GM21786 (cell line): ENCODE data around the gene TMEM127.
"Not testable (repeated sequence)": the region's sequence is repeated elsewhere in the genome, so short reads cannot be mapped to it uniquely, and the experiment has no call there.

ENCODE experiments used
- ATAC-seq: cut with Tn5 transposase; IDR thresholded peaks from one replicate; pipeline ENCODE4 v1.9.1; 2021; ENCODE audit not compliant: unreplicated experiment

Gene TMEM127

DNA sequence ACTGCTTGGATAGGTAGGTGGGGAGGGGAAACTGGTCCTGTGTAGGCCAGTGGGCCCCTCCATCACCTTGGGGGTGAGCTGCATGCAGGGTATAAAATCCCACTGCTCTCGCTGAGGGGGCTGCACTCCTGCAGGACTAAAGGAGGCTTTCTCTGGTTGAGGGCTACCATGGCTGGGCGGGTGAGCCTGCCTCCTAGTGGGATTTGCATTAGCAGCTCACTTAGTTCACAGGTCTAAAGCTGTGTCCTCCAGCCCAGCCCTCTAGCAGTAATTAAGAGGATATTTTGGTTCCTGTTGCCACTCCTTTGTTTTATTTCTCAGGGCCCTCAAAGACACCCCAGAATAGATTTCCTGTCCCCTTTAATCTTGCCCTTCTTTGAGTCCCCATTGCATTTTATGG lies 24.6 kb downstream of the TMEM127 start:
- no peak for ATAC-seq

GRCh38 chr2:96240341-96241038 lies 25.3 kb downstream of the TMEM127 start:
- ATAC-seq, result no peak

DNA sequence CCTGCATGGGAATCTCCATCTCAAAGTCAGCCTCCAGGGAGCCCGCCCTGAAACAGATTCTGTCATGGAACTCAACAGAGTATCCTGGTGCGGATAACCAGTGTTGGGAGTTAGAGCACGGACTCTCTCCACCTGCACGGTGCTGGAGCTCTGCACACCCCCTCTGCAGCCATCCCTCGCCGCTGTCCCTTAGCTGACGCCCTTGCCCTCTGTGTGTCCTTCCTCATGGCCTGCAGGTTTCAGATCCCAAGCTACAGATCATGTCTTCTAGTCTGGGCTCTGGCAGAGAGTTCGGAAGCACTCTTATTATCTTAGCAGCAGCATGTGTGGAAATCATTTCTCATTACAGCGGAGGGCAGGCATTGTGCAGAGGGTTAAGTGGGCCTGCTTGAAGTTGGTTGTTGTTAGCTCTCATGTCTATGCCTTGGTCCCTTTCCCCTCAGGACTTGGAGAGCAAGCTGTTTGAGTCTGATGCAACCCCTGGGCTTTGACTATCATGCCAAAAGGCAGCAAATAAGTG lies 26.0 kb downstream of the TMEM127 start:
- no peak for ATAC-seq

GRCh38 chr2:96239091-96239490 lies 26.7 kb downstream of the TMEM127 start:
- ATAC-seq, result no peak

DNA sequence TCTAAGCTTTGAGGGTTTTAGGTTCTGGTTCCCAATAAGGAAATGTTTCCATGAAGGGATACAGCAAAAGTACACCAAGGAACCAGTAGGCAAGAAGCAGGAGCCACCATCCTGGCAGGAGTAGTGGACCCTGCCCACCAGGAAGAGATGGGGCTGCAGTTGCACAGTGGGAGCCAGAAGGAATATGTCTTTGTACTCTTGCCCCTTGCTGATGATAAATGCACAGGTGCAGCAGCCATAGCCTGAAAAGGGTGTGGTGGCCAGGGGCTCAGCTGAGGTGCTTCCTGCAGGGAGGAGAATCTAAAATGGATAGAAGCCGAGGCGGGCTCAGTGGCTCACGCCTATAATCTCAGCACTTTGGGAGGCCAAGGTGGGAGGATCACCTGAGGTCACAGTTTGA lies 27.5 kb downstream of the TMEM127 start:
- no peak for ATAC-seq

GRCh38 chr2:96236882-96237281 lies 28.9 kb downstream of the TMEM127 start:
- ATAC-seq, result no peak

GRCh38 chr2:96233880-96234316 lies 31.9 kb downstream of the TMEM127 start:
- peak; percentile 92 for ATAC-seq

- no peak for ATAC-seq
Measured at GRCh38 chr2:96233436-96233835, 32.4 kb downstream of the TMEM127 start.

- no peak for ATAC-seq
Measured at GRCh38 chr2:96231316-96231715, 34.5 kb downstream of the TMEM127 start.

GRCh38 chr2:96225016-96225533 lies 40.7 kb downstream of the TMEM127 start:
- ATAC-seq, result peak; percentile 77

DNA sequence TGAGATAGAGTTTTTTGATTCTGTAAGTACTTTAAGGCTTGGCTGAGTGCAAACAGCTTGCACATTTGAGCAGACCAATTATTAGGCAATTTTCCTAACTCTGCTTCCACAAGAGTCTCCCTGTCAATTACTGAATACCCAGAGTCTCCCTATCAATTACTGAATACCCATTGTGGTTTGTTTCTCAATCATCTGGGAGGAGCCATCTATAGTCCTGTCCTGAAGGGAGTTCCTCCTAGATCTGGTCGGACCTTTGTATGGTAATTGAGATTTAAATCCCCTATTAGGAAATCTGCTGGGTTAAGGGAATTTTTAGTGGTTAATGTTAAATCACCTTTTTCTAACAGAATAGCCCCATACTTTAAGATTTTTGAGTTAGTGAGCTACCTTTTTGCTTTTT lies 44.7 kb downstream of the TMEM127 start:
- not testable (repeated sequence) for ATAC-seq

DNA sequence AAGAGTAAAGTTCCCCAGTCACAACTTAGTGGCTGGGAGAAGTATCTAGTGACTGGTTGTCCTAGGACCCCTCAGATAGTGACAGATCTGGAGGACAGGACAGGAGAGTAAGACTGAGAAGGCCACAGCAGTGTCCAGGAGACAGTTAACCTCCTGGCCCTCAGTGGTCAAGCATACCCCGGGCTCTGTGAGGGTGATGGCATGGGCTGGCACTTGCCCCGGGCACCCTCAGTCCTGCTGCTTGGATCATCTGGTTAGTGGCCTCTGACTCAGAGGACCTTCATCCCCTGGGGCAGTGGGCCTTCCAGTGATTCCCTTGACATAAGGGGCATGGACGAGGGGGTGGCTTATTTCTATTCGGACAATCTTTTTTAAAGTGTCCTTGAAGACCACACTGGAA lies 45.8 kb downstream of the TMEM127 start:
- not testable (repeated sequence) for ATAC-seq

GRCh38 chr2:96218508-96219131 lies 47.2 kb downstream of the TMEM127 start:
- no peak for ATAC-seq

- no peak for ATAC-seq
Measured at GRCh38 chr2:96214554-96214953, 51.2 kb downstream of the TMEM127 start.

DNA sequence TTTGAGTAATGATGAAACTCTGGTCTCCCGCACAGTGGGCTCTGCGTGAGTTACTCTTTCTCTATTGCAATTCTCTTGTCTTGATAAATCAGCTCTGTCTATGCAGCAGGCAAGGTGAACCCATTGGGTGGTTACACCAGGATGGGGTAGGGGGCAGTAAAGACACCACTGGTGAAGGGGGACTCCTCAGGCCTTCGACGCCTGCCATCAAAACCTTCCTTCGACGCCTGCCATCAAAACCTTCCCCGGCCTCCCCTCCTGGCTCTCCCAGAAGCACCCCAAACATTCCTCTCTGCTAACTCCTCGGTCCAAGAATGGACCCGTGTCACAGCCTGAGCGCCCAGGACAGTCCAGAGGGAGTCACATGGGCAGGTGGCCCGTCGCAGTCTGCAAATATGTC lies 52.4 kb downstream of the TMEM127 start:
- no peak for ATAC-seq

GRCh38 chr2:96212339-96212738 lies 53.5 kb downstream of the TMEM127 start:
- no peak for ATAC-seq

DNA sequence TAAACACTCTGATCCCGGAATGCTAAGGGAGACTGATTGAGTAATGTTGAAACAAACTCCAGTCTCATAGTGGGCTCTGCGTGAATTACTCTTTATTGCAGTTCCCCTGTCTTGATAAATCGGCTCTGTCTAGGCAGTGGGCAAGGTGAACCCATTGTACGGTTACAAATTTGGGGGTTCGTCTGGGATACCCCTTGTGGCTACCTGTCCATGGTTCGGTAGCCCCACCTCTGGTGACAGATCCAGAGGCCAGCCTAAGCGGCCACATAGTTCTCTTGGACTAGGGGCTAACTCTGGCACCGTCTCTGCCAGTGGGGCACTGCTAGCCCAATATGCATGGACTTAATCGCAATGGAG lies 56.1 kb downstream of the TMEM127 start:
- no peak for ATAC-seq

GRCh38 chr2:96209011-96209728 lies 56.6 kb downstream of the TMEM127 start:
- no peak for ATAC-seq

DNA sequence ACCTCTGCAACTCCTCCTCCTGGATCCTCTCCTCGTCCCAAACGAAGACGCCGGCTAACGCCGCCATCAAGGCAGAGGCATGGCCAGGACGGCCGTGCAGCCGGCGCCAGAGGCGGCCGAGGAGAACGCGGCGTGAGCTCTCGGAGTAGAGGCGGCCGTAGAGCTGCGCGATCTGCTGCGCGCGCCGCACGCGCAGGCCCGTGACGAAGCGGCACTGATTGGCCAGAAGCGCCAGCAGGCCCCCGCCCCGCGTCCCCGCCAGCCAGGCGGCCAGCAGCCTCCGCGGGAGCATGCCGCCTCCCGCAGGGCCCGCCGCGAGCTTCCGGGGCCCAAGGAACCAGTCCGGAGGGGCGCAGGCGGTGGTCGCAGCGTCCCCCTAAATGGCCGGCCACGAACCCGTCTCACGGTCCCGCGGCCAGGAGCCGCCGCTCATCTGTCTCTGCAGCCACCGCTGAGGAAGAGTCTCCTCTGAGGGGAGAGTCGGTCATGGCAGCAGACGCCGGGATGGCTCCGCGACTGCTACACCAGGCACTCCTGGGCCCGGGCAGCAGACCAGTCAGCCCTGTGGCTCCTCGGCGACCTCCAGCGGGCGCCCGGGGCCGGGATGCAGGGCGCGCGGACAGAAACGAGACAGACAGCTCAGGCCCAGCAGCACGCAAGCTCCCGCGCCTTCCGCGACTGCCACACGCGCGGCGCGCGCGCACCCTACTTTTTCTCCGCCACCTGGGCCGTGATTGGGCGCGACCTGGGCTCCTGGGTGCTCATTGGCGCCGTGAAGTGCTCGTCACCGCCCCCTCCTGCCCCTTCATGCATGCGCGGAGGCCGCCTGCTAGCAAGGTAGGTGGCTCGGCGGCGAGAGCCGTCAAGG lies 57.4 kb downstream of the TMEM127 start, which contains the start of gene STARD7:
STARD7 (minus strand) TSS at position 685 of the 868 bp plus-strand sequence; CDS start at position 292, 393 bp downstream.
- ATAC-seq, result peak; percentile 88

DNA sequence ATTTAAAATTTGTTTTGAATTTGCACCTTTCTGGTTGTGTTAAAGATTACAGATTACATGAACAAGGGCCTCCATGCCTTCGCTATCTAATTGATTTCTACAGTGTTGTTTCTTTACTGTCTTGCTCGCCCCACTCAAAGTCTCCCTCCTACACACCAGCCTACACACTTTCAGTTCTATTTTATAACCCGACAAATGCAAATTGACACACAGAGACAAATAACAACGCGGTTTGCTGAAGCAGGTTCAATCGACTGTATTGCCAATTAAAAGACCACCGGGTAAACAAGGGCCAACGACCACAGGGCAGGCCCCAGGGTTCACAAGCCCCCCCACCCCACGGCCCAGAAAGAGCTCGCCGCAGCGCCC lies 58.0 kb downstream of the TMEM127 start:
- ATAC-seq, result no peak
